Prostate gland (tissue), 2 donors: ENCODE results near the gene RPL3.

Experiments
- POLR2A ChIP-seq: fragments of 450-650 bp; IDR thresholded peaks from one replicate; pipeline ENCODE4 v1.6.1; 2016; ENCODE audit warnings: antibody characterized with exemption, mild to moderate bottlenecking
- TF ChIP-seq, protein P1 (sequence below), 4 experiments: fragments of 200-600 bp in 2 of 4; fragments of 450-650 bp in 2 of 4; sonication (generic) in 2 of 4; IDR thresholded peaks; 1 replicate in 3 of 4; 2 replicates in 1 of 4; pipeline ENCODE4 v1.5.1; 2016 to 2019; ENCODE audit warnings: antibody characterized with exemption in 4 of 4, mild to moderate bottlenecking in 2 of 4, moderate library complexity in 2 of 4

DNA sequence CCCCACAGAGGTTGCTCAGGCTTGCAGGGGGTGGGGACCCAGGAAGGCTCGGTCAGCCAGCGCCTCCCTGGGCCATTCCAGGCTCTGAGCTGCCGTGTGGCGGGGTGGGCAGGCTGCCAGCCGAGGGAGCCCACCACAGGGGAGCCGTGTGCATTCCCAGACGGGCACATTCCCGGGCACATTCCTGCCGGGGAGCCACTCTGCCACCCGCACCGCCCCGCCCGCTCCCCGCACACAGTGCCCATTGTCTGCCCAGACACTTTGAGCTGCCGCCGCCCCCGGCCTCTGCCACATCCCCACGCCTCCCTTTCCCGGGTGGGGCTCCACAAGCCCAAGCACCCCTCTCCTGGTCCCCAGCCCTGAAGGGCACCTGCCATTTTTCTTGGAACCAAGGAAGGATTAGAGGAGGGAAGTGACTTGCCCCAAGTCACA lies 27.4 kb downstream of the RPL3 start:
- TF ChIP-seq, protein P1, sequence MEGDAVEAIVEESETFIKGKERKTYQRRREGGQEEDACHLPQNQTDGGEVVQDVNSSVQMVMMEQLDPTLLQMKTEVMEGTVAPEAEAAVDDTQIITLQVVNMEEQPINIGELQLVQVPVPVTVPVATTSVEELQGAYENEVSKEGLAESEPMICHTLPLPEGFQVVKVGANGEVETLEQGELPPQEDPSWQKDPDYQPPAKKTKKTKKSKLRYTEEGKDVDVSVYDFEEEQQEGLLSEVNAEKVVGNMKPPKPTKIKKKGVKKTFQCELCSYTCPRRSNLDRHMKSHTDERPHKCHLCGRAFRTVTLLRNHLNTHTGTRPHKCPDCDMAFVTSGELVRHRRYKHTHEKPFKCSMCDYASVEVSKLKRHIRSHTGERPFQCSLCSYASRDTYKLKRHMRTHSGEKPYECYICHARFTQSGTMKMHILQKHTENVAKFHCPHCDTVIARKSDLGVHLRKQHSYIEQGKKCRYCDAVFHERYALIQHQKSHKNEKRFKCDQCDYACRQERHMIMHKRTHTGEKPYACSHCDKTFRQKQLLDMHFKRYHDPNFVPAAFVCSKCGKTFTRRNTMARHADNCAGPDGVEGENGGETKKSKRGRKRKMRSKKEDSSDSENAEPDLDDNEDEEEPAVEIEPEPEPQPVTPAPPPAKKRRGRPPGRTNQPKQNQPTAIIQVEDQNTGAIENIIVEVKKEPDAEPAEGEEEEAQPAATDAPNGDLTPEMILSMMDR (IDR thresholded peaks at IDR 0.05) = no peak
- TF ChIP-seq POLR2A = no peak
